NCI-H1694 treated with DMSO at 0.1 percent for 48 hours (cell line): ENCODE data around the gene LITAFD.
"Not testable (repeated sequence)": the region's sequence is repeated elsewhere in the genome, so short reads cannot be mapped to it uniquely, and the experiment has no call there.

Experiments used
- DNase-seq: peaks from one replicate; lab custom pipeline; 2025; lab: John Stamatoyannopoulos, UW

The LITAFD gene

GRCh38 chr16:8882041-8882617, at the start of gene LITAFD:
Gene LITAFD (plus strand): TSS chr16:8882351. CDS start chr16:8884356, 2,005 bp downstream.
- DNase-seq, result no peak

- DNase-seq, result no peak
Observed at GRCh38 chr16:8832717-8833105, 49.4 kb upstream of the LITAFD start.

- not testable (repeated sequence) for DNase-seq
Observed at GRCh38 chr16:8836797-8837196, 45.4 kb upstream of the LITAFD start.

GRCh38 chr16:8837594-8837993, 44.6 kb upstream of the LITAFD start:
- DNase-seq, result not testable (repeated sequence)

- not testable (repeated sequence) for DNase-seq
Observed at GRCh38 chr16:8842016-8842415, 40.1 kb upstream of the LITAFD start.

GRCh38 chr16:8843296-8843695, 38.9 kb upstream of the LITAFD start:
- not testable (repeated sequence) for DNase-seq

GRCh38 chr16:8845699-8846298, 36.4 kb upstream of the LITAFD start:
- no peak for DNase-seq

GRCh38 chr16:8846401-8846932, 35.7 kb upstream of the LITAFD start:
- DNase-seq, result no peak

GRCh38 chr16:8847145-8847544, 35.0 kb upstream of the LITAFD start:
- no peak for DNase-seq

GRCh38 chr16:8847623-8848022, 34.5 kb upstream of the LITAFD start:
- no peak for DNase-seq

- DNase-seq, result no peak
Observed at GRCh38 chr16:8848231-8848938, 33.8 kb upstream of the LITAFD start.

GRCh38 chr16:8848939-8849391, 33.2 kb upstream of the LITAFD start:
- no peak for DNase-seq

GRCh38 chr16:8849411-8850011, 32.6 kb upstream of the LITAFD start:
- no peak for DNase-seq

GRCh38 chr16:8850279-8850885, 31.8 kb upstream of the LITAFD start:
- DNase-seq, result no peak

GRCh38 chr16:8851761-8852403, 30.3 kb upstream of the LITAFD start:
- DNase-seq, result no peak

GRCh38 chr16:8852534-8852933, 29.6 kb upstream of the LITAFD start:
- no peak for DNase-seq

GRCh38 chr16:8853150-8853549, 29.0 kb upstream of the LITAFD start:
- no peak for DNase-seq

GRCh38 chr16:8853611-8854010, 28.5 kb upstream of the LITAFD start:
- DNase-seq, result no peak

- no peak for DNase-seq
Observed at GRCh38 chr16:8854298-8854948, 27.7 kb upstream of the LITAFD start.

GRCh38 chr16:8855051-8855786, 26.9 kb upstream of the LITAFD start:
- no peak for DNase-seq
